ENCODE results near the gene ZNF605.
"Not testable (repeated sequence)": the region's sequence is repeated elsewhere in the genome, so short reads cannot be mapped to it uniquely, and the experiment has no call there.

The ZNF605 gene

DNA sequence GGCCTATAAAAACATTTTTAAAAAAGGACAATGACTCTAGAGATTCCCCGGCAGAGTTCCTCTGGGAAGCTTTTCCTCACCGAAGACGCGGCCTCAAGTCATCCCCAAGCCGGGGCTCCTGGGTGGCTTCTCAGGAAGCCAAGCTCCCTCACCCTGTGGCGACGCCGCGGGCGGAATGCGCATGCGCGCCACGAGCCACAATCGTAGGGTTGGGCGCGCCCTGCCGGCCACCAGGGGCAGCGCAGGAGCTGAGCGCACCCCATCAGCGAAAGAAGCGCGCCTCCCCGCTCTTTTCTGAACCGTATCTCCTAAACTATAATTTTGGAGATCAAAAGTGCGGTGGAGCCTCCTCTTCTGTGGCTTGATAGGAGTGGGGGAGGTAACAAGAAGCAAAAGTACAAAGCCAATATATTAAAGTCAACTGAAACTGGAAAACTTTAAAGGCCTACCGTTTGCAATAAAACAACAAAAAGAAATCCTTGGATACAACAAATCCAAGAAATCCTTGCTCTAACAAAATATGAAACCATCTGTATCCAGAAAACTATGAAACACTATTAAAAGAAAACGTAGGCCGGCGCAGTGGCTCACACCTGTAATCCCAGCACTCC, 51.3 kb downstream of the ZNF605 start:
- no peak for DNase-seq

DNA sequence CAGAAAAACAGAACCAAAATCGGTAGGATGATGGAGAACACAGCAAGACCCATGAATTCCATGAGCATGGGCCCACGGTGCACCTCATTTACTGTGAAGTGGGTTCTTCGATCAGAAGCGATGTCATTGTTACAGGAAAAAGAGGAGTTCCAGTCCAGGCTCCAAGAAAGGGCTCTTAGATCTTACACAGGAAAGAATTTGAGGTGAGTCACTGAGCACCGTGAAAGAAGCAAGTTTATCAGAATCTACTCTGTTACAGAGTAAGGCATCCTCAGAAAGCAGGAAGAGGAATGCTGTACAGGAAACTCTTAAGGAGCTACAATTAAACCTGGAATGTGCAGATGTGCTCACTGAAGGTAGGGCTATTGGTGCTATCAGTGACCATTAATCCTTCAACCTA, 57.1 kb downstream of the ZNF605 start:
- no peak for DNase-seq

GRCh38 chr12:132888852-132889251, 67.3 kb downstream of the ZNF605 start:
- no peak for DNase-seq

GRCh38 chr12:132887513-132888351, 68.4 kb downstream of the ZNF605 start, which contains the start of gene CHFR:
Gene CHFR (minus strand): TSS chr12:132887605. CDS start chr12:132887328, 277 bp downstream.
- DNase-seq, result peak; percentile 71 to 86

GRCh38 chr12:132886529-132887477, 69.3 kb downstream of the ZNF605 start:
- no peak for DNase-seq

GRCh38 chr12:132881818-132882217, 74.3 kb downstream of the ZNF605 start:
- DNase-seq, result no peak

GRCh38 chr12:132874620-132875019, 81.5 kb downstream of the ZNF605 start:
- DNase-seq, result not testable (repeated sequence)

DNA sequence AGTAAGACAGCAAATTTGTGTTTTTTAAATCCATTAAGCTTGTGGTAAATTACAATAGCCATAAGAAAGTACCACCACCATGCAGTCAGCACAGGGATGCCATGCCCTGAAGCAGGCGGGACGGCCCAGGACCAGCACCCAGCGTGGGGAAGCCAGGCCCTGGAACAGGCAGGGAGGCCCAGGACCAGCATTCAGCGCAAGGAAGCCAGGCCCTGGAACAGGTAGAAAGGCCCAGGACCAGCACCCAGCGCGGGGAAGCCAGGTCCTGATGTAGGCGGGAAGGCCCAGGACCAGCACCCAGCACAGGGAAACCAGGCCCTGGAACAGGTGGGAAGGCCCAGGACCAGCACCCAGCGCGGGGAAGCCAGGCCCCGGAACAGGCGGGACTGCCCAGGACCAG, 81.9 kb downstream of the ZNF605 start:
- DNase-seq, result no peak

DNA sequence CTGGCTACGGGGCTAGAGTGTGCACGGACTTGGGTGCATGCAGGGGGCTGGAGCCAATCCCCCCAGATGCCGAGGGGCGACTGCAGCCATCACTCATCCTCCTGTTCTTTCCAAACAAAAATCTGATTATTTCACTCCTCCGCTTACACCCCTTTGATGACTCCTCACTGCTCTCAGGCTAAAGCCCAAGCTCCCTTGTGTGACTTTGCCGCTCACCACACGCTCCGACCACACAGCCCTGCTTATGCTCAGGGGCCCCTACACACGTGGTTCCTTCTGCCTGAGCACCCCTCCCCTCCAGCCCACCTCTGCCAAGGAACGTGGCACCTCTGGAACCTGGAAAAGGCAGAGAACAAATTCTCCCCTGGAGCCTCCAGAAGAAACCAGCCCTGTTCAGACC, 82.4 kb downstream of the ZNF605 start:
- DNase-seq, result no peak

- DNase-seq, result no peak
Observed at GRCh38 chr12:132872975-132873421, 83.1 kb downstream of the ZNF605 start.

DNA sequence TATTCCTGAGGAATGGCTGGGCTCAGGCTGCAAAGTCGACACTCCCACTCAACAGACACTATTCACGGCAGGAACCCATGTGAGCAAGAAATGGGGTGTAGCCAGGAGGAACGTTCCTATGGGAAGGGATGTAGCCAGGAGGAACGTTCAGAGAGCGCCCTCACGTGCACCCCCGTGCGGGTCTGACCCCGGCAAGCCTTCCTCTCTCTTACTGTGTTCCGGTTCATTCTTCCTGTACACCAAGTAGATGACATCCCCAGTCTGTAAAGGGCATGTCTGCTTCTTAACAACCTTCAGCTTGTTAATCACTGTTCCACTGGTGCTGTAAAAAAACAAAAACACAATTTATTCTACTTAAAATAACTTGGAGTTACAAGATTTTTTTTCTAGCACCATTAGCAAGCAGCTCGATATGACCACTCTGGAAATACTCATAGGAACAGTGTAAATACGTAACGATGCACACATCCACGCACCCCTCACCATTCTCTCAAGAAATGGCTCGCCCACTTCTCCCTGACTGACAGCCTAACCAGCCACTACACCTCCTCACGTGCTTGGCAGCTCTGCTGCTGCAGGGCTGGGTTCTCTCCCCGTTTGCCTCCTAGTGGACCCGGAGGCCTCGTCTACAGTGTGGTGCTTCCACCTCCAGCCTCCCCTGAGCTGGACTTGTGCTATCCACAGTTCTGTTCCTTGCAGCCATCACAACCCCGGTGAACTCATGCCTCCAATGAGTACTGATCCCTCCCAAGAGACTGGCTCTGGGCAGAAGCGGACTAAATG, 83.8 kb downstream of the ZNF605 start:
- DNase-seq, result no peak

GRCh38 chr12:132869551-132869950, 86.6 kb downstream of the ZNF605 start:
- no peak for DNase-seq
